Activated naive CD4-positive, alpha-beta T cell treated with anti-CD3 and anti-CD28 coated beads for 36 hours (primary cell): Measurements from ENCODE around the gene UCHL5. TPM values are rescaled to one million over a fixed set of nuclear protein-coding genes. Genes with fewer than 3 reads are reported as not detected.
"Not testable (repeated sequence)": the region's sequence is repeated elsewhere in the genome, so short reads cannot be mapped to it uniquely, and the experiment has no call there.

ENCODE experiments used
- CTCF ChIA-PET: fragments of 350-600 bp; sonication (Branson Sonifier 250); formaldehyde crosslinking; loops from one replicate; lab custom pipeline; 2021; ENCODE audit warnings: antibody characterized with exemption; lab: Charles Lee
- DNase-seq: peaks from one replicate; pipeline ENCODE4 v3.0.0-alpha.2; 2020
- H3K27ac Mint-ChIP-seq: one replicate; pipeline ENCODE4 v1.8.0; 2021; ENCODE audit warnings: mild to moderate bottlenecking, mixed read lengths
- H3K27me3 Mint-ChIP-seq: one replicate; pipeline ENCODE4 v1.8.0; 2021; ENCODE audit warnings: low read depth, mixed read lengths
- H3K36me3 Mint-ChIP-seq: one replicate; pipeline ENCODE4 v1.8.0; 2021; ENCODE audit warnings: low read depth, mixed read lengths
- H3K4me1 Mint-ChIP-seq: one replicate; pipeline ENCODE4 v1.8.0; 2021; ENCODE audit warnings: low read depth, mixed read lengths
- H3K4me3 Mint-ChIP-seq: one replicate; pipeline ENCODE4 v1.8.0; 2021; ENCODE audit warnings: mild to moderate bottlenecking, moderate library complexity, mixed read lengths
- H3K9me3 Mint-ChIP-seq: one replicate; pipeline ENCODE4 v1.8.0; 2021; ENCODE audit warnings: mixed read lengths
- intact Hi-C: fragments of 100-400 bp; cut with micrococcal nuclease; formaldehyde crosslinking; loops from one replicate; pipeline ENCODE4 v1.15.1; 2023
- total RNA-seq, 2 experiments: library from RNA; stranded (reverse); gene quantifications; one replicate each; pipeline ENCODE4 v1.2.3, GENCODE V29; 2021

Gene UCHL5
- total RNA-seq, 2 experiments from 2014 or later = 63.4 to 68.8 TPM

DNA sequence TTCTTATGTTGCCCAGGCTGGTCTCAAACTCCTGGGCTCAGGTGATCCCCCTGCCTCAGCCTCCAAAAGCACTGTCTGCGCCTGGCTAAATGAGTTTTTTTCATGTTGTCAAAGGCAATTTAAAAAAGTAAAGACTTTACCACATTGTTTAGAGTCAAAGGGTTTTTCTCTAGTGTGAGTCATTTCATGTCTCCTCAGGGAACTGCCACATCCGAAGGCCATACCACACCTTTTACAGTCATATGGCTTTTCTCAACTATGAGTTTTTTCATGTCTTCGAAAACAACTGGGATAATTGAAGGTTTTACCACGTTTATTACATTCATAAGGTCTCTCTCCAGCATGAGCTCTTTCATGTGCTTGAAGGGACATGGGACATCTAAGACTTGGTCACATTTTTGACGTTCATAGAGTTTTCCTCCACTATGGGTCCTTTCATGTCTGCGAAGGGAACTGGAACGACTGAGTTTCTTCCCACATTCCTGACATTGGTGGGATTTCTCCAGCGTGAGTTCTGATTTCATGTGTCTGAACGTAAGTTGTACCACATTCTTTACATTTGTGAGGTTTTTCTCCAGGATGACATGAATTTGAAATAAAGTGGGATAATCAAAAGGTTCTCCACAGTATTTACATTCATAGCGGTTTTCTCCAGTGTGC is 65.6 kb downstream of the UCHL5 start:
- Mint-ChIP-seq H3K27me3 (no peaks in the 10 kb centered on the region), H3K9me3 (peaks cover 3% of the 10 kb centered on the region), H3K27ac (no peak overlapping the region), H3K36me3 (peaks cover 32% of the 10 kb centered on the region), H3K4me3 (no peak overlapping the region), H3K4me1 (no peaks in the 10 kb centered on the region)
- DNase-seq = no peak
- CTCF ChIA-PET = no interaction called here
- intact Hi-C loops = no loop called here

DNA sequence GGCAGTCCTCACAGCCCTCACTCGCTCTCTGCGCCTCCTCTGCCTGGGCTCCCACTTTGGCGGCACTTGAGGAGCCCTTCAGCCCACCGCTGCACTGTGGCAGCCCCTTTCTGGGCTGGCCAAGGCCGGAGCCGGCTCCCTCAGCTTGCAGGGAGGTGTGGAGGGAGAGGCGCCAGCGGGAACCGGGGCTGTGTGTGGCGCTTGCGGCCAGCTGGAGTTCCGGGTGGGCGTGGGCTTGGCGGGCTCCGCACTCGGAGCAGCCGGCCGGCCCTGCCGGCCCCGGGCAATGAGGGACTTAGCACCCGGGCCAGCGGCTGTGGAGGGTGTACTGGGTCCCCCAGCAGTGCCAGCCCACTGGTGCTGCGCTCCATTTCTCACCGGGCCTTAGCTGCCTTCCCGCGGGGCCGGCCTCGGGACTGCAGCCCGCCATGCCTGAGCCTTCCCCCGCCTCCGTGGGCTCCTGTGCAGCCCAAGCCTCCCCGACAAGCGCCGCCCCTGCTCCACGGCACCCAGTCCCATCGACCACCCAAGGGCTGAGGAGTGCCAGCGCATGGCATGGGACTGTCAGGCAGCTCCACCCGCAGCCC is 72.3 kb downstream of the UCHL5 start:
- intact Hi-C loops, H3K9me3 Mint-ChIP-seq: not testable (repeated sequence)

DNA sequence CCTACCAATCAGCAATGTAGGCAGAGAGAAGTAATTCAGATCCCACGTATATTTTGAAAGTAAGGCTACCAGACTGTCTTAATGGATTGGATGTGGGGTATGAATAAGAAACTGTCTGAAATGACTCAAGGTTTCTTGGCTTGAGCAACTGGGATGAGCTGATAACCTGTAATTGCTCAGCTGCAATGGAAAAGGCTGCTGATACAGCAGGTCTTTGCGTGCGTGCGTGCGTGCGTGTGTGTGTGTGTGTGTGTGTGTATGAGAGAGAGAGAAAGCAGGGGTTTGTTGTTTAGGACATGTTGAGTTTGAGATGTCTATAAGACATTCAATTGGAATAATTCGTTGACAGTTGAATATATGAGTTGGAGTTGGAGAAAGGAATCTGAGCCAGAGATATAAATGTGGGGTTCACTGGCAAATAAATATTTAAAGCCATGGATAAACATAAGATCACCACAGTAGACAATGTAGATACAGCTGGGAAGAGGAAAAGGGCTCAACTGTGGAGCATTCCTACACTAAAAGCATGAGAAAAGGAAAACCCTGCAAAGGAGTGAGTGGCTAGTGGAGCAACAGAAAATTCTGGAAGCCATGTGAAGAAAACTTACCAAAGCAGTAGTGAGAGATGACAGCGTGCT is 72.9 kb downstream of the UCHL5 start:
- intact Hi-C loops = no loop called here
- H3K36me3 Mint-ChIP-seq = peaks cover 6% of the 10 kb centered on the region
- H3K27me3 Mint-ChIP-seq = no peaks in the 10 kb centered on the region
- no peak overlapping the region for H3K27ac Mint-ChIP-seq
- peak; percentile 46 for DNase-seq
- CTCF ChIA-PET = interaction anchor here (0.7 kb wide), 1 partner anchor 33 kb away, joined by 3 read pairs; no protein-coding TSS in a partner anchor
- no peaks in the 10 kb centered on the region for H3K9me3 Mint-ChIP-seq
- no peak overlapping the region for H3K4me3 Mint-ChIP-seq
- H3K4me1 Mint-ChIP-seq = peaks cover 25% of the 10 kb centered on the region

More for the DNA sequence above, 72.3 kb downstream of the UCHL5 start:
- DNase-seq, CTCF ChIA-PET, H3K27me3 Mint-ChIP-seq, H3K4me3 Mint-ChIP-seq, H3K27ac Mint-ChIP-seq, H3K36me3 Mint-ChIP-seq: not testable (repeated sequence)
- peaks cover 25% of the 10 kb centered on the region for H3K4me1 Mint-ChIP-seq

DNA sequence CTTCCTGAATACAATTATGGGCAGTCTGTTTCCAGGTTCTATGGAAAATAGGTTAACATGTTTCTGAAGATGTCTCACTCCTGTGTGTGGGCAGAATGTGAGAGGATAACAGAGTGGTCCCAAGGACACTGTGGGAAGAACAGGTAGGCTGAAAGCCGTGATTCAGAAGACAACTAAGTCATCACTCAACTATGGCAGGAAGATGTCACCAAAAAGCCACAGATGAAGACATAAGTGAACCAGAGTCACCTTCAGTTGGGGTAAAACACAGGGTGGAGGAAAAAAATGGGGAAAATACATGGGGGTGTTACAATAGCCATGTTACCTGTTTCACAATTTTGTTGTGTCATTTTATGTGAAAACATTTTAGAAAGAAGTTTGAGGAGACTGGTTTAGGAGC is 75.1 kb downstream of the UCHL5 start:
- Mint-ChIP-seq H3K27ac (peak overlapping the region; percentile 67), H3K4me1 (peaks cover 25% of the 10 kb centered on the region), H3K27me3 (no peaks in the 10 kb centered on the region), H3K36me3 (peaks cover 9% of the 10 kb centered on the region), H3K4me3 (no peak overlapping the region), H3K9me3 (no peaks in the 10 kb centered on the region)
- DNase-seq = peak; percentile 10
- intact Hi-C loops = loop anchor here (1.0 to 2.0 kb wide), 4 partner anchors 75 to 1311 kb away; partner anchors contain the start of genes CDC73, RO60 and UCHL5
- CTCF ChIA-PET = no interaction called here

GRCh38 chr1:192983349-192983980 is 75.7 kb downstream of the UCHL5 start:
- H3K4me1 Mint-ChIP-seq = peaks cover 25% of the 10 kb centered on the region
- H3K9me3 Mint-ChIP-seq = no peaks in the 10 kb centered on the region
- H3K27me3 Mint-ChIP-seq = no peaks in the 10 kb centered on the region
- intact Hi-C loops = loop anchor here (1.0 to 2.0 kb wide), 4 partner anchors 47 to 343 kb away; no protein-coding TSS in a partner anchor
- peak; percentile 58 for DNase-seq
- CTCF ChIA-PET = no interaction called here
- peaks cover 9% of the 10 kb centered on the region for H3K36me3 Mint-ChIP-seq
- no peak overlapping the region for H3K4me3 Mint-ChIP-seq
- H3K27ac Mint-ChIP-seq = peak overlapping the region; percentile 67

DNA sequence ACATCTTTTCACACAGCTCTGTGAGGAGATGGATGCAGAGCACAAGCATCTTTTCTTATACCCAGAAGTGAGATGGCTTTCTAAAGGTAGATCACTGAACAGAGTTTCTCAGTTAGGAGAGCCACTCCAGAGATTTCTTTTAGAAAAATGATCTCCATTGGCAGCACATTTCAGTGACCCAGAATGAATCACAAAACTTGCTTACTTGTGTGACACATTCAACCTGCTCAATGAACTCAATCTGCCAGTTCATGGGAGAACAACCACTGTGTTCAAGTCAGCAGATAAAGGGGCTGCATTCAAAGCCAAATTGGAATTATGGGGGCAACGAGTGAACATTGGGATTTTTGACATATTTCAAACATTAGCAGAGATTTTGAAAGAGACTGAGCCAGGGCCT is 78.3 kb downstream of the UCHL5 start:
- no peaks in the 10 kb centered on the region for H3K27me3 Mint-ChIP-seq
- CTCF ChIA-PET = no interaction called here
- H3K36me3 Mint-ChIP-seq = peaks cover 3% of the 10 kb centered on the region
- DNase-seq = no peak
- H3K9me3 Mint-ChIP-seq = no peaks in the 10 kb centered on the region
- peaks cover 21% of the 10 kb centered on the region for H3K4me1 Mint-ChIP-seq
- H3K27ac Mint-ChIP-seq = no peak overlapping the region
- intact Hi-C loops = no loop called here
- H3K4me3 Mint-ChIP-seq = no peak overlapping the region

- H3K27ac Mint-ChIP-seq, H3K27me3 Mint-ChIP-seq, H3K36me3 Mint-ChIP-seq, CTCF ChIA-PET, H3K4me3 Mint-ChIP-seq, DNase-seq, H3K9me3 Mint-ChIP-seq, intact Hi-C loops: not testable (repeated sequence)
- peaks cover 21% of the 10 kb centered on the region for H3K4me1 Mint-ChIP-seq
Observed at GRCh38 chr1:192980334-192980733, 78.8 kb downstream of the UCHL5 start.

DNA sequence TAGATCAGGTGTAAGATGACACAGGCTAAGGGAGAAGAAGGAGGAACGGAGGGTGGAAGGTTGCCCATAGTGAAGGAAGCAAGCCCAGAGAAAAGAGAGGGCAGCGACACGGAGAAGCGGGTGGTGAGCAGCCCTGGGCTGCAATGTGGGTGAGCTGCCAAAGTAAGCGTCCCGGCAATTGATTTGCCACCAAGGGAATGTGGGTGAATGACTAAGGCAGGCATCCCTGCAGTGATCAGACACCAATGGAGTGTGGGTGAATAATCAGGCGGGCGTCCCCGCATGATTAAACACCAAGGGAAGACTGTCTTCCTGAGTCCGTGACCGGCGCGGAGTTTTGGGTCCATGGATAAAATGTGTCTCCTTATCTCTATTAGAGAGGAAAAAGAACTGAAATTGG is 79.6 kb downstream of the UCHL5 start:
- DNase-seq = no peak
- H3K36me3 Mint-ChIP-seq = peaks cover 5% of the 10 kb centered on the region
- H3K9me3 Mint-ChIP-seq = no peaks in the 10 kb centered on the region
- CTCF ChIA-PET = no interaction called here
- H3K4me3 Mint-ChIP-seq = no peak overlapping the region
- no peaks in the 10 kb centered on the region for H3K27me3 Mint-ChIP-seq
- no peak overlapping the region for H3K27ac Mint-ChIP-seq
- peaks cover 17% of the 10 kb centered on the region for H3K4me1 Mint-ChIP-seq
- intact Hi-C loops = no loop called here

- intact Hi-C loops = no loop called here
- H3K4me1 Mint-ChIP-seq = peaks cover 4% of the 10 kb centered on the region
- H3K9me3 Mint-ChIP-seq = no peaks in the 10 kb centered on the region
- H3K27ac Mint-ChIP-seq = no peak overlapping the region
- no peaks in the 10 kb centered on the region for H3K27me3 Mint-ChIP-seq
- H3K4me3 Mint-ChIP-seq = no peak overlapping the region
- no peak for DNase-seq
- peaks cover 5% of the 10 kb centered on the region for H3K36me3 Mint-ChIP-seq
- CTCF ChIA-PET = no interaction called here
Observed at GRCh38 chr1:192978195-192978710, 80.9 kb downstream of the UCHL5 start.

- CTCF ChIA-PET = no interaction called here
- no peak for DNase-seq
- intact Hi-C loops = no loop called here
- Mint-ChIP-seq H3K4me1 (no peaks in the 10 kb centered on the region), H3K36me3 (peaks cover 5% of the 10 kb centered on the region), H3K9me3 (no peaks in the 10 kb centered on the region), H3K27ac (no peak overlapping the region), H3K27me3 (no peaks in the 10 kb centered on the region), H3K4me3 (no peak overlapping the region)
Observed at GRCh38 chr1:192977089-192977706, 82.0 kb downstream of the UCHL5 start.

DNA sequence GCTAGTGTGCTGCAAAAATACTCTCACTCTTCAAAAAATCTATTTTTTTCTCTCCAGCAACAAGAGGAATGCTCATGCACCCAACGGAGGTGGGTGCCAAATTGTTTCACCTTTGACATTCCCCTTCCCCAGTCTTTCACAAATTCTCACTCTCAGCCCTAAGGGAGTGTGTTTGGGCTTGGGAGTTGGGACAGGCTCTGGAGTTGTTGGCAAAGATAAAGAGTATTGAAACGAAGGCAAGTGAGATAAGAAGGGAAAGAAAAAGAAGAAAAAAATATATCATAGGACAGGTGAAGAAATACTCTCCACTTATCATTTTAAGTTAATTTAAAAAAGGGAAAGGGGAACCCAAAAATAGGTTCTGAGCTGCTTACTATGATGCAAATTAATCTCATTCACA is 82.6 kb downstream of the UCHL5 start:
- intact Hi-C loops = no loop called here
- no peaks in the 10 kb centered on the region for H3K4me1 Mint-ChIP-seq
- CTCF ChIA-PET = no interaction called here

DNA sequence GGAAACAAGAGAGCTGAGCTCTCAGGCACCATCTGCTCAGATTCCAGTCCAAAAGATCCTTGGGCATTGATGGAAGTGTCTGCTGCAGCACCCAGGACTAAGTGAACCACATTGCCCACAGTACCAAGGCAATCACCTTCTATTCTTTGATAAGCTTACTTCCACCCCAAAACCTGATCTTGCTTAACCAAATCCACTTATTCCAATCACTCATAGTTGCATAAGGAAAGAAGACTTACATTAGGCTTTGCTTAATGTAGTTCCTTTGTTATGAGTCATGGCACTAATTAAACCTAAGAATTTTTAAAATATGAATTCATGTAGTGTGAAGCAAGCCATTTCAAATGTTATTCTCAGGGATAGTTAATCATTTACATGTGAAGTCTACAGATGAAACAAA is 84.5 kb downstream of the UCHL5 start:
- CTCF ChIA-PET = interaction anchor here (0.6 kb wide), 1 partner anchor 18 kb away, joined by 8 read pairs; no protein-coding TSS in a partner anchor
- DNase-seq = no peak
- intact Hi-C loops = no loop called here
- no peaks in the 10 kb centered on the region for H3K9me3 Mint-ChIP-seq
- H3K36me3 Mint-ChIP-seq = peaks cover 3% of the 10 kb centered on the region
- no peaks in the 10 kb centered on the region for H3K4me1 Mint-ChIP-seq
- H3K27ac Mint-ChIP-seq = no peak overlapping the region
- no peak overlapping the region for H3K4me3 Mint-ChIP-seq
- no peaks in the 10 kb centered on the region for H3K27me3 Mint-ChIP-seq

More for the DNA sequence above, 82.6 kb downstream of the UCHL5 start:
- no peak overlapping the region for H3K4me3 Mint-ChIP-seq
- DNase-seq = no peak
- no peaks in the 10 kb centered on the region for H3K27me3 Mint-ChIP-seq
- no peaks in the 10 kb centered on the region for H3K9me3 Mint-ChIP-seq
- peaks cover 5% of the 10 kb centered on the region for H3K36me3 Mint-ChIP-seq
- no peak overlapping the region for H3K27ac Mint-ChIP-seq
